HG03439 (cell line): ENCODE results near the gene NREP.

Source experiments
- ATAC-seq: cut with Tn5 transposase; IDR thresholded peaks from one replicate; pipeline ENCODE4 v1.9.1; 2021; ENCODE audit warnings: mild to moderate bottlenecking, moderate library complexity; ENCODE audit not compliant: unreplicated experiment

NREP gene, protein sequence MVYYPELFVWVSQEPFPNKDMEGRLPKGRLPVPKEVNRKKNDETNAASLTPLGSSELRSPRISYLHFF

DNA sequence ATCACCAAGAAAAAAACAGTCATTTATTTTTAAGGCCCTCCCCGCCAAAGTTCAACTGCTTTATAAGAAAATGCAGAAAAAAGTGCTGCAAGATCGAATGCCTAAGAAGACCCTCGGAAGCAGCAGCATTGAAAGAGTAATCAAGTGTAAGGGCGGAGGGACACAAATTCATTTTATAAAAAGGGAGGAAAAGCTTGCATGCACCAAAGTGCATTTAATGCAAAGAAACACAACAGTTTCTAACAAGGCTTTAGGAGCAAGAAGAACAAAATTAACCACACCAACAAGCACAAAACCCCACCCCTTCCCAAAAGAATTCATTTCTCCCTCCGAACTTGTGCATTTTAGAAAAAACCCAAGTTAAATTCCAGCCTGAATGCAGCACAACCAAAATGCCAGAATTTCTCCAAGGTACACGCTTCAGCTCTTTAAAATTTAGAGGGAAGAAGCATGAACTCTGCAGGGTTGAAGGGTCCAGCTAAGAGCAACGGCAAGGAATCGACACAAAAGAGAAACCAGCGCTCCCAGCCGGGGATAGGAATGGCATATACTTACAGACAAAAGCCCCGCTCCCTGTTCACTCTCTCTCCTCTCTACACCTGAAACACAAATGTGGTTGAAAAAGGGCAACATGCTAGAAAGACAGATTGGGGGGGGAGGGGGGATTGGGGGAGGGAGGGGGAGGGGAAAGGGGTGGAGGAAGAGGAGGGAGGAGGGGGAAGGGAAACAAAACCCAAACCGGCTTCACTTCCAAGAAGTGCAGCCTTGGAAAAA is at the start of gene NREP:
NREP (minus strand) TSS at position 614 of the 774 bp plus-strand sequence. CDS start 1,422 bp downstream, outside the sequence.
- ATAC-seq, result no peak

DNA sequence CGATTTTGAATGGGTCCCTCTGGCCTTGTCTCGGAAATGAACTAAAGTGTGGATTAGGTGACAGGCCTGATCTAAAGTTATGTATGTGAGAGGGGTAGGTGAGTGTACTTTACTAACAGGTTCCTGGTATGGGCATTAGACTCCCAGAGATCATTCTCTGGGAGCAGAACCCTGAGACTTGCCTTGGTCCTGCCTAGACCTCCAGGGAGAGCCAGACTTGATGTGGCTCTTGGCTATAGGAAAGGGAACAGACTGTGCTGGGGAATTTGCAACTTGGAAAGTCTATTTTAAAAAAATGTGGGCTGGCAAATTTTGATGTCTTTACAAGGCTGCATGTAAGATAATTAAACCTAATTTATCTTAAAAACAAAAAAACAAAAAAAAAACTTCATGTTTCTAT is 49.8 kb upstream of the NREP start:
- no peak for ATAC-seq

GRCh38 chr5:111806156-111806555 is 49.2 kb upstream of the NREP start:
- no peak for ATAC-seq

GRCh38 chr5:111805071-111805470 is 48.1 kb upstream of the NREP start:
- no peak for ATAC-seq

DNA sequence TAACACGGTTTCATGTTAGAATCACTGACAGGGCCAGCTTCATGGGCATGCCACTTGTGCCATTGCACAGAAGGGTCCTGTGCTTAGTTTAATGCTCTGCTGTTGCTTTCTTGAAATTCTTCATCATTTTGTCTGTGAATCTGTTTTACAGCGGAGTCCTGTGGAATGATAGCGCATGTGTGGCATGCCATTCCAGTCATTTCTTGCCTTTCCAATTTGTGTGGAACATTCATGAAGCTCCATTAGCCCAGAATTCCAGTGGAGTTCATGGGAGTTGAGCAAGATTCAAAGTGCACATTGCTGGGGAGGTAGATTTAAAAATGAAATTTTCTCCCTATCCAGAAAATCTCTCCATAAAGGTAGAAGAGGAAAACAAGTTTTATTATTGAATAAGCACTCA is 43.4 kb upstream of the NREP start:
- ATAC-seq, result no peak

DNA sequence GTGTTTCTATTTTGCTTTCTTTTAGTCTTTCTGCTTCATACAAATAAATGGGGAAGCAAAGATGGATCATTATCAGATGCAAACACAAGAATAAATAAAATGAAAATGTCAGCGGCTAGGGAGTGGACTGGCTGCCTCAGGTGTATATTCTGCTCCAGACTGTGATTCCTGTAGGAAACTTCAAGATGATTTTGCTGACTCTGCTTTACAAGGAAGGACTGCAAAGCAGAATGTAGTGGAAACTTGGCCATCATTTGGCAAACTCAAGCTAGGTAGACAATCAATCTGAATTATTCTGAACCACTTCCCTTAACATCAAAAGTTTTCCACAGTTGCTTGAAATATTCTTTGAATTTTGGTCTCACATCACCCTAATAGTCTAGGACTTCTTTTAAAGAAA is 38.1 kb upstream of the NREP start:
- no peak for ATAC-seq

- no peak for ATAC-seq
Measured at GRCh38 chr5:111792471-111793058, 35.6 kb upstream of the NREP start.

- ATAC-seq, result no peak
Measured at GRCh38 chr5:111790295-111790694, 33.3 kb upstream of the NREP start.

- no peak for ATAC-seq
Measured at GRCh38 chr5:111787006-111787405, 30.0 kb upstream of the NREP start.

DNA sequence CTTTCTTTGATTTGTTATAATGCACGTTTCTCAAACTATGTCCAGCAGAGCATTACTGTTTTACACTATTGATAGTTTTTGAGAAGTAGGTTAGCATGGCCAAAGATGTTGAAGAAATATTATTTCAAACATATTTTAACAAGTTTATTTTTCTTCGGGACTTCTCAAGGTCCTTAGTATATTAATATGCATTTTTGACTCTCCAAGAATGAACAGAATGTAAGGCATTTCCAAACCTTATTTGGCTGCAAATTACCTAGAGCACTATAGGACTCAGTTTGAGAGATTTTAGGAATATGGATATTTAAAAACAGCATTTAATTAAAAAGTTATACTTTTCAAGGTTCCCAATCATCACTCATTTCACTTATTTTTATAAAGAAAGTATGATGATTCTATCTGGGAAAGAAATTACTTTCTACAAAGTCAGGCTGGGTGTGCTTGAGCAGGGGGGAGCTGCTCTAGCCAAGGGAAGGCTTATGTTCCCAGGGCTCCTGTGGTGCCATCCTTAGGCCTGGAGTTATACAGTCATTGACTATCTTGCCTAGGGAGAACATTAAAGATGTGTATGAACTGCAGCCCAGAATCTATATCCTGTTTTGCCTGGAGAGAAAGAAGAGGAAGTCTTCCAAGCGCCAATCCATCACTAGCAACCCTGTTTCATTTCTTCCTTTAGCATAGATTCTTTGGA is 27.6 kb upstream of the NREP start:
- ATAC-seq, result no peak

DNA sequence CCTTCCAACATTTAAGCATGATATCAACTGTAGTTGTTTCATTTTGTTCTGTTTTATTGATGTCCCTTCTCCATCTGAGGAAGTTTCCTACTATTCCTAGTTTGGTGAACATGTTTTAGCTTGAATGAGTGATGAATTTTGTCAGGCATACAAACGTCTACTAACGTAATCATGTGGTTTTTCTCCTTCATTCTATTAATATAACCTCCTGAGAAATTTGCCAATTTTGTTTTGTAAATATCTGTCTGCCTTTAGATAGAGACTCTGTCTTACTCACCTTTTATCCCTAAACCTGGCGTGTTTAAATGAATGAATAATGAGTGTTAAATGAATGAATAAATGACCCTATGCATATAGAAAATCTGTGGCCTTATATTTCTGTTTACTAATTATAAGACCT is 26.5 kb upstream of the NREP start:
- ATAC-seq, result no peak

- no peak for ATAC-seq
Measured at GRCh38 chr5:111782216-111782615, 25.2 kb upstream of the NREP start.

DNA sequence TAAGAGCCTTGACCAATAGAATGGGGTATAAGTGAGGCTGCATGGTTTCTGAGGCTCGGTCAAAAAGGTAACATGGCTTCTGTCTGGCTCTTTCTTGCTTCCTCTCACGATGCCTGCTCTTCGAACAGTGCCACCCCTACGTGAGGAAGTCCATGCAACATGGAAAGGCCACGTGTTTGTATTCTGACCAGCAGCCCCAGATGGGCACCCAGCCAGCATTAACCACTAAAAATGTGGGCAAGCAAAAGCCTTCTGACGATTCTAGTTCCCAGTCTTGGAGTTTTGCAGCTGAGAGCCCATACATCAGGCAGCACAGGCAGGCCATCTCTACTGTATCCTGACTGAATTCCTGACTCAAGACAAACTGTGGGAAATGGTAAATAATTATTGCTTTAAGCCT is 24.2 kb upstream of the NREP start:
- no peak for ATAC-seq

- ATAC-seq, result no peak
Measured at GRCh38 chr5:111779922-111780292, 22.9 kb upstream of the NREP start.

- ATAC-seq, result no peak
Measured at GRCh38 chr5:111779260-111779921, 22.4 kb upstream of the NREP start.

- no peak for ATAC-seq
Measured at GRCh38 chr5:111776913-111777781, 20.2 kb upstream of the NREP start.

DNA sequence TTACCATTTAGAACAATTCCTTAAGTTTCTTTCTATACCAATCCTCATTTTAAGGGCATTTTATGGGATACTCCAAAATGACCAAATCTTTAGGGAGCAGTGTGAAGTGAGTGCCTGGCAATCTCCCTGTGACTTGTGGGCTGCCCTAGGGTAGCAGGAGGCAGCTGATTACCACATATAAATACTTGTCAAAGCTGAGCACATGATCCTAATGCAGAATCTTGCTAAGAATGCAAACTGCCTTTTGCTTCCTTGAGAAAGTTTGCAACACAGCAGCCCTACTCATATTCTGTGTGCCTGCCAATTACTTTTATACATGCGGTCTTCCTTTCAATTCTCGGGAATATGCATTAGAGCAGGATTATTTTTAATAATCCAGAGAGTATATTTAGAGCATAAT is 18.2 kb upstream of the NREP start:
- no peak for ATAC-seq

DNA sequence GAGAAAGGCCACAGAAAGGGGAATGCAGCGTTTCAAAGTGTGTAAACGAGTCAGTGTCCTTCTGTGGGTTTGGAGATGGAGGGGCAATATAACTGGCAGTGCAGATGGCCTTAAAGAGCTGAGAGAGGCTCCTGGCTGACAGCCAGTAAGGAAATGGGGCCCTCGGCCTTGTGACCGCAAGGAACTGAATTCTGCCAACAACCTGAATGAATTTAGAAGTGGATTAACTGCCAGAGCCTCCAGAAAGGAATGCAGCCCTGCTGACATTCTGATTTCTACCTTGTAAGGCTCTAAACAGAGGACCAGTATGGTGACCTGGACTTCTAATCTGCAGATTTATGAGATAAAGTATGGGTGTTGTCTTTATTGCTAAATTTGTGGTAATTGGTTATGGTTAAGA is 17.5 kb upstream of the NREP start:
- ATAC-seq, result no peak

DNA sequence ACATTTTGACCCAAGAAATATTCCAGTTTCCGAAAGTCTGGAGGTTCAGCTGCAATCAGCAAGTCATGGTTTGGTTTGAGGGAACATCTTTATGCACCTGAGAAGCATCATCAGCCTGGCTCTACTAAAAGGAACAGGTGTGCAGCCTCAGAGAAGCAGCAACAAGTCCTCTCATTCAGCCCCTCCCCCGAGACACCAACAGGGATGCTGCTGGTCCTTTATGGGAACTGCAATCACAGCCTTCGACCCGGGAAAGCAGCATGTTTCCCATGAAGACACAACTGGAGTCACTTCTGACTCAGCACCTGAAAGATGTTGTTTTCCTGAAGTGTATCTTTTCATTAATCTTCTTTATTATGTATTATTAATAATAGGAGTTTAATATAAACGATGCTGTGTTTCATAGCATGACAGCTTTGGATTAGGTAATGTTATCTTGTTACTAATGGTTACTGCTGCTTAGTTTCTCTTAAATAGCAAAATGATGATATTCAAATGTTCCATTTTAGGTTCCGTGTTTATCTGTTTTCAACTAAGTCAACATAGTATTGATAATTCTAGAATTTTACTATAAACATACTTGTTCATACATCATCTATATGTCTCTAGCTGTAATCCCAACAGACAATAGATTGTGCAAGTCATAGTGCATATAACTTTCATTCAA is 15.6 kb upstream of the NREP start:
- no peak for ATAC-seq

GRCh38 chr5:111769541-111769940 is 12.5 kb upstream of the NREP start:
- no peak for ATAC-seq
